Adrenal gland (tissue), 12 donors: ENCODE measurements around the gene PLEKHA7. TPM values are rescaled to one million over a fixed set of nuclear protein-coding genes. Genes with fewer than 3 reads are reported as not detected.

Experiments
- DNase-seq, 7 donors: peaks; one replicate each; pipeline ENCODE4 v3.0.0-alpha.2; 2019 to 2020
- H3K27ac ChIP-seq, 5 donors: fragments of 200-600 bp; sonication (generic) in 4 of 5; 1 replicate in 3 of 5; 2 replicates in 2 of 5; pipeline versions ENCODE4 v1.5.1 to v1.8.0; 2016 to 2020; ENCODE audit warnings: mild to moderate bottlenecking in 1 of 5
- H3K27me3 ChIP-seq: fragments of 200-600 bp; 2 replicates; pipeline ENCODE4 v1.8.0; 2021
- H3K36me3 ChIP-seq, 2 donors: fragments of 200-600 bp; replicated peaks in 1 of 2; 1 replicate in 1 of 2; 2 replicates in 1 of 2; pipeline versions ENCODE4 v1.5.1 to v1.8.0; 2018 to 2022
- H3K4me1 ChIP-seq, 2 donors: fragments of 200-600 bp; replicated peaks in 1 of 2; 1 replicate in 1 of 2; 2 replicates in 1 of 2; pipeline versions ENCODE4 v1.5.1 to v1.8.0; 2018 to 2021
- H3K4me3 ChIP-seq, 4 donors: fragments of 200-600 bp; sonication (generic) in 3 of 4; one replicate each; pipeline ENCODE4 v1.5.1; 2016 to 2018
- H3K9me3 ChIP-seq, 3 donors: fragments of 200-600 bp; sonication (generic) in 1 of 3; replicated peaks in 1 of 3; 1 replicate in 2 of 3; 2 replicates in 1 of 3; pipeline versions ENCODE4 v1.5.1 to v1.8.0; 2016 to 2021
- POLR2A ChIP-seq, 2 donors: fragments of 450-650 bp; IDR thresholded peaks; one replicate each; pipeline ENCODE4 v1.6.1; 2017; ENCODE audit warnings: antibody characterized with exemption in 2 of 2, mild to moderate bottlenecking in 2 of 2, moderate library complexity in 1 of 2
- WGBS, 4 donors: extraction: QIAGEN DNeasy Blood & Tissue Kit in 2 of 4; methylation state at CpG; one replicate each; pipeline versions ENCODE4 v1.1.5 to v1.1.7; 2013 to 2017; 5-methylcytosine and 5-hydroxymethylcytosine counted together
- intact Hi-C, 2 donors: fragments of 100-400 bp; cut with DNase I; formaldehyde crosslinking; loops; one replicate each; pipeline versions ENCODE4 v1.14.1 to v1.15.0; 2022 to 2023
- polyA plus RNA-seq, 3 donors: library from polyadenylated mRNA; stranded (reverse); fragments of 200-250 nt in 2 of 3; fragments of 350-450 nt in 1 of 3; fragmentation: Illumina TruSeq in 1 of 3; extraction: RNeasy Lipid Tissue Mini Kit (QIAGEN cat#74804) in 1 of 3; gene quantifications; one replicate each; pipeline ENCODE4 v1.2.3, GENCODE V29; 2013 to 2014
- total RNA-seq, 9 donors: library from RNA; depleted of rRNA in 4 of 9; stranded (reverse); fragments of >200 nt in 4 of 9; fragments of 120-200 nt in 1 of 9; fragmentation: NEBNext Ultra II Directional in 1 of 9; extraction: Animal tissue kit (Norgen Biotek cat#: 25700) in 1 of 9; gene quantifications; one replicate each; pipeline versions ENCODE4 v1.1.0 to v1.2.4, GENCODE V29; 2013 to 2023
- TF ChIP-seq, protein P1 (sequence below), 6 experiments: fragments of 450-650 bp in 4 of 6; fragments of 200-600 bp in 2 of 6; sonication (generic) in 1 of 6; IDR thresholded peaks; 1 replicate in 5 of 6; 2 replicates in 1 of 6; pipeline versions ENCODE4 v1.5.1 to v1.8.0; 2016 to 2021; ENCODE audit warnings: antibody characterized with exemption in 6 of 6, mild to moderate bottlenecking in 2 of 6, moderate library complexity in 1 of 6
- donor health status: healthy with polysubstance abuse.
- donor health status: Bipolar disorder and iron deficiency.
- donor health status: DM: yes; HTN: yes; CAD: no.
- donor health status: DM: no; HTN: no; CAD: no.
- donor health status: DM: no; HTN: no; CAD: no.
- donor health status: DM: yes; HTN: yes; CAD: no.

The PLEKHA7 gene
- total and polyA plus RNA-seq, 12 donors, result 0.54 to 23.7 (median 2.7) TPM

DNA sequence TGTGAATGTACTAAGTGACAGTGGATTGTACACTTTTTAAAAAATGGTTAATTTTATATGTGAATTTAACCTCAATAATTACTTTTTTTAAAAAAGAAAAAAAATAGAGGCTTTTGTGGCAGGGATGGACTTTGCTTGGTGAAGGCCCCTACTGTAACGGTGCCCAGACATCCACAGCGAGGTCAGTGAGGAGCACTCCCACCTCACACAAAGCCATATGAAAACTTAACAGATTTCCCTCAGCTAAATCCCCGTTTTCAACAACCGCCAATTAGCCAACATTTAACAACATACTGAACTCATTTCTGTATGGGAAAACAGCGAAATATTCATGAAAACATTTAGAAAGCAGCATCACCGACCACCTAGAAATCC lies 276.4 kb downstream of the PLEKHA7 start:
- Histone ChIP-seq H3K27me3 (no peaks in the 10 kb centered on the region), H3K27ac (peak overlapping the region; percentile 58 to 95 (median 93)), H3K9me3 (no peaks in the 10 kb centered on the region), H3K36me3 (no peaks in the 10 kb centered on the region), H3K4me1 (peaks cover 14 to 34% of the 10 kb centered on the region in 2 donors), H3K4me3 (peak overlapping the region; percentile 44 to 94 (median 66))
- 0 to 1% (median 0%) methylated on average over 6 of the region's 6 CpGs for WGBS, 4 donors
- intact Hi-C loops, result no loop called here
- no peak for TF ChIP-seq POLR2A (IDR thresholded peaks at IDR 0.05)
- TF ChIP-seq, protein P1, sequence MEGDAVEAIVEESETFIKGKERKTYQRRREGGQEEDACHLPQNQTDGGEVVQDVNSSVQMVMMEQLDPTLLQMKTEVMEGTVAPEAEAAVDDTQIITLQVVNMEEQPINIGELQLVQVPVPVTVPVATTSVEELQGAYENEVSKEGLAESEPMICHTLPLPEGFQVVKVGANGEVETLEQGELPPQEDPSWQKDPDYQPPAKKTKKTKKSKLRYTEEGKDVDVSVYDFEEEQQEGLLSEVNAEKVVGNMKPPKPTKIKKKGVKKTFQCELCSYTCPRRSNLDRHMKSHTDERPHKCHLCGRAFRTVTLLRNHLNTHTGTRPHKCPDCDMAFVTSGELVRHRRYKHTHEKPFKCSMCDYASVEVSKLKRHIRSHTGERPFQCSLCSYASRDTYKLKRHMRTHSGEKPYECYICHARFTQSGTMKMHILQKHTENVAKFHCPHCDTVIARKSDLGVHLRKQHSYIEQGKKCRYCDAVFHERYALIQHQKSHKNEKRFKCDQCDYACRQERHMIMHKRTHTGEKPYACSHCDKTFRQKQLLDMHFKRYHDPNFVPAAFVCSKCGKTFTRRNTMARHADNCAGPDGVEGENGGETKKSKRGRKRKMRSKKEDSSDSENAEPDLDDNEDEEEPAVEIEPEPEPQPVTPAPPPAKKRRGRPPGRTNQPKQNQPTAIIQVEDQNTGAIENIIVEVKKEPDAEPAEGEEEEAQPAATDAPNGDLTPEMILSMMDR (IDR thresholded peaks at IDR 0.05), result no peak
- peak in 1 of 7 donors; percentile 13 for DNase-seq

Other genes starting within 250 kb of the PLEKHA7 start
- 1,000 to 10,000 TPM in 2 of 9 donors, 100 to 1,000 TPM in 7; 641 to 1,399 (median 741) TPM for gene RPS13, start 63.3 kb upstream of the PLEKHA7 start, total RNA-seq
- gene RPS13, start 63.3 kb upstream of the PLEKHA7 start, polyA plus RNA-seq, result 1,000 to 10,000 TPM in 2 of 3 donors, 100 to 1,000 TPM in 1; 745 to 1,182 (median 1,162) TPM
- 10 to 100 TPM; 52.8 to 89.3 (median 74.0) TPM for gene PIK3C2A, start 193.6 kb upstream of the PLEKHA7 start, total RNA-seq
- gene PIK3C2A, start 193.6 kb upstream of the PLEKHA7 start, polyA plus RNA-seq, result 10 to 100 TPM; 11.0 to 43.6 (median 14.7) TPM